ENCODE measurements around the gene MLLT10.

- TF ChIP-seq GATA3 (IDR thresholded peaks at IDR 0.05; ENCODE audit: low read depth, low read length): no peak
- TF ChIP-seq GATA2 (IDR thresholded peaks at IDR 0.05; ENCODE audit: low read depth, low read length): no peak
Observed at GRCh38 chr10:21699575-21699974, 165.5 kb downstream of the MLLT10 start.

Data from SH-SY5Y (cell line).